Measurements from ENCODE around the gene KCNT1. TPM values are rescaled to one million over a fixed set of nuclear protein-coding genes. Genes with fewer than 3 reads are reported as not detected.

KCNT1 gene
- total and polyA plus RNA-seq, 2 experiments from 2014 or later = 0.27 TPM; not detected in 1

DNA sequence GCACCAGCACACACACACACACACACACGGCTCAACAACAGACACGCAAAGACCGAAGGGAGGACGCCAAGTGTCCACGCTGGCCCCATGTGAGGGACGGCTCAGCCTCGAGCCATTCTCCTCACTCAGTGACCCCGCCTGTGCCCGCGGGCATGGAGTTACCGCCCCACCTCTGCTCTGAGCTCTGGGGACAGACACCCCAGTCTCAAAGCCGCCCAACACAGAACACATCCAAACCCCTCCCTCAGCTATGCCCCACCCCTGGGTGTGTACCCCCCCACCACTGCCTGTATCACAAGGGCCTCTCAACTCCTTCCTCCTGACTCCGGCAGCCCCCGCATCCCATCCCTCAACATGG, 124.2 kb downstream of the KCNT1 start:
- H3K4me2 ChIP-seq = no peak overlapping the region
- H3K27me3 ChIP-seq = no peaks in the 10 kb centered on the region
- no peak overlapping the region for H2AFZ ChIP-seq
- TF ChIP-seq EZH2 (IDR thresholded peaks at IDR 0.05; ENCODE audit: borderline replicate concordance) (no peak), CTCF (IDR thresholded peaks at IDR 0.05; ENCODE audit: poor library complexity) (no peak), EZH2phosphoT487 (IDR thresholded peaks at IDR 0.05; ENCODE audit: low read depth, severe bottlenecking, unreplicated experiment) (no peak)
- H4K20me1 ChIP-seq (ENCODE audit: insufficient read depth, poor library complexity, severe bottlenecking) = peaks cover 4% of the 10 kb centered on the region
- peaks cover 3% of the 10 kb centered on the region for H3K9me3 ChIP-seq (ENCODE audit: low read depth)
- no peak for DNase-seq (ENCODE audit: low spot score)
- 97% methylated on average over 11 of the region's 14 CpGs for WGBS (ENCODE audit: low lambda C conversion rate, missing lambda C conversion rate)
- no peak overlapping the region for H3K4me3 ChIP-seq
- H3K27ac ChIP-seq = no peak overlapping the region
- H3K79me2 ChIP-seq = peaks cover 35% of the 10 kb centered on the region
- H3K4me1 ChIP-seq (ENCODE audit: insufficient read depth) = no peaks in the 10 kb centered on the region
- H3K36me3 ChIP-seq (replicated peaks; ENCODE audit: insufficient read depth, low read depth) = no peaks in the 10 kb centered on the region
- H3K9me2 ChIP-seq (replicated peaks; ENCODE audit: insufficient read depth) = no peaks in the 10 kb centered on the region

DNA sequence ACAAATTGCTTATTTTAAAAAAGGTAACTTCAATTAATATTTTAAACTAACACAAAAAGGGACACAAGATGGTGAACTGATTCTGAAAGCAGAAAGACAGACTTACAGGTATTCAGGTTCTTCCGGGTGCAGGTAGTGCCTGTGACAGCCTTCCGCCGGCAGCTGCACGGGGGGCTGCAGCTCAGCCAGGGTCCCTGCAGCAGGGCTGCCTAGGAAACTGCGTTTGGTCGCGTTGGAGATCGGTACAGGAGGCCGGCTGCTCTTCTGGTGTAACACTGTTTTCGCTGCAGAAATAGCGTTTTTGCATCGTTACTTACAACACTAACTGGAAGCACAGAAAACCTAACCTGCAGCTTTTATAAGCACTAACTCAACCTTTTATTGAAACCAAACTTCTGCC, 125.3 kb downstream of the KCNT1 start:
- Histone ChIP-seq H3K9me3 (ENCODE audit: low read depth) (peaks cover 3% of the 10 kb centered on the region), H2AFZ (no peak overlapping the region), H3K4me1 (ENCODE audit: insufficient read depth) (no peaks in the 10 kb centered on the region), H3K27me3 (no peaks in the 10 kb centered on the region), H3K36me3 (replicated peaks; ENCODE audit: insufficient read depth, low read depth) (no peaks in the 10 kb centered on the region), H3K27ac (no peak overlapping the region), H3K4me3 (no peak overlapping the region), H3K79me2 (peaks cover 43% of the 10 kb centered on the region), H4K20me1 (ENCODE audit: insufficient read depth, poor library complexity, severe bottlenecking) (peaks cover 13% of the 10 kb centered on the region), H3K9me2 (replicated peaks; ENCODE audit: insufficient read depth) (no peaks in the 10 kb centered on the region), H3K4me2 (no peak overlapping the region)
- 97% methylated on average over 12 of the region's 12 CpGs for WGBS (ENCODE audit: low lambda C conversion rate, missing lambda C conversion rate)
- no peak for DNase-seq (ENCODE audit: low spot score)
- no peak for TF ChIP-seq CTCF (IDR thresholded peaks at IDR 0.05; ENCODE audit: poor library complexity)
- no peak for TF ChIP-seq EZH2phosphoT487 (IDR thresholded peaks at IDR 0.05; ENCODE audit: low read depth, severe bottlenecking, unreplicated experiment)
- no peak for TF ChIP-seq EZH2 (IDR thresholded peaks at IDR 0.05; ENCODE audit: borderline replicate concordance)

- H3K27me3 ChIP-seq = no peaks in the 10 kb centered on the region
- no peaks in the 10 kb centered on the region for H3K4me1 ChIP-seq (ENCODE audit: insufficient read depth)
- H3K36me3 ChIP-seq (replicated peaks; ENCODE audit: insufficient read depth, low read depth) = no peaks in the 10 kb centered on the region
- no peaks in the 10 kb centered on the region for H3K9me2 ChIP-seq (replicated peaks; ENCODE audit: insufficient read depth)
- no peak overlapping the region for H3K4me3 ChIP-seq
- peaks cover 3% of the 10 kb centered on the region for H3K9me3 ChIP-seq (ENCODE audit: low read depth)
- H3K79me2 ChIP-seq = peaks cover 43% of the 10 kb centered on the region
- 99% methylated on average over 13 of the region's 13 CpGs for WGBS (ENCODE audit: low lambda C conversion rate, missing lambda C conversion rate)
- no peak overlapping the region for H3K27ac ChIP-seq
- DNase-seq (ENCODE audit: low spot score) = no peak
- H2AFZ ChIP-seq = no peak overlapping the region
- no peak overlapping the region for H3K4me2 ChIP-seq
- H4K20me1 ChIP-seq (ENCODE audit: insufficient read depth, poor library complexity, severe bottlenecking) = peaks cover 13% of the 10 kb centered on the region
- TF ChIP-seq CTCF (IDR thresholded peaks at IDR 0.05; ENCODE audit: poor library complexity) (no peak), EZH2 (IDR thresholded peaks at IDR 0.05; ENCODE audit: borderline replicate concordance) (no peak), EZH2phosphoT487 (IDR thresholded peaks at IDR 0.05; ENCODE audit: low read depth, severe bottlenecking, unreplicated experiment) (no peak)
These were observed 126.0 kb downstream of the KCNT1 start for GRCh38 chr9:135827866-135828580.

Data from hepatocyte (in vitro differentiated cells).